Measurements from ENCODE around the gene TIMM13.

DNA sequence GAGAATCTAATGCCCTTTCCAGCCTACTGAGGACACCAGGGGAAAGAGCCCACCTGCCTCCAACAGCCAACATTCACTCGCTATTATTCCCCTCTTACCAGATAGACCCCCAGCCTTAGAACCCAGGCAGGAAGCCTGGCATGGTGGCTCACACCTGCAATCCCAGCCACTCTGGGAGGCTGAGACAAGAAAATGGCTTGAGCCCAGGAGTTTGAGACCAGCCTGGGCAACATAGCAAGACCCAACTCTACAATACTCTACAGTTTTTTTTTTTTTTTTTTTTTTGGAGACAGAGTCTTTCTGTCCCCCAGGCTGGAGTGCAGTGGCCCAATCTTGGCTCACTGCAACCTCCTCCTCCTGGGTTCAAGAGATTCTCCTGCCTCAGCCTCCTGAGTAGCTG is 32.9 kb upstream of the TIMM13 start:
- TF ChIP-seq, protein P1, sequence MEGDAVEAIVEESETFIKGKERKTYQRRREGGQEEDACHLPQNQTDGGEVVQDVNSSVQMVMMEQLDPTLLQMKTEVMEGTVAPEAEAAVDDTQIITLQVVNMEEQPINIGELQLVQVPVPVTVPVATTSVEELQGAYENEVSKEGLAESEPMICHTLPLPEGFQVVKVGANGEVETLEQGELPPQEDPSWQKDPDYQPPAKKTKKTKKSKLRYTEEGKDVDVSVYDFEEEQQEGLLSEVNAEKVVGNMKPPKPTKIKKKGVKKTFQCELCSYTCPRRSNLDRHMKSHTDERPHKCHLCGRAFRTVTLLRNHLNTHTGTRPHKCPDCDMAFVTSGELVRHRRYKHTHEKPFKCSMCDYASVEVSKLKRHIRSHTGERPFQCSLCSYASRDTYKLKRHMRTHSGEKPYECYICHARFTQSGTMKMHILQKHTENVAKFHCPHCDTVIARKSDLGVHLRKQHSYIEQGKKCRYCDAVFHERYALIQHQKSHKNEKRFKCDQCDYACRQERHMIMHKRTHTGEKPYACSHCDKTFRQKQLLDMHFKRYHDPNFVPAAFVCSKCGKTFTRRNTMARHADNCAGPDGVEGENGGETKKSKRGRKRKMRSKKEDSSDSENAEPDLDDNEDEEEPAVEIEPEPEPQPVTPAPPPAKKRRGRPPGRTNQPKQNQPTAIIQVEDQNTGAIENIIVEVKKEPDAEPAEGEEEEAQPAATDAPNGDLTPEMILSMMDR (IDR thresholded peaks at IDR 0.05): no peak
- no peak for TF ChIP-seq POLR2A (IDR thresholded peaks at IDR 0.05)
